HEK293 (cell line): ENCODE measurements around the gene USP44.
A peak's percentile ranks its signal among the peaks of the same experiment; 100 is the strongest.

Source experiments
- CTCF ChIA-PET: fragments of 350-600 bp; formaldehyde crosslinking; extraction: SDS; loops from one replicate; lab custom pipeline; 2021; ENCODE audit warnings: antibody characterized with exemption; lab: Yijun Ruan, JAX
- POLR2A ChIA-PET: fragments of 300-600 bp; formaldehyde crosslinking; extraction: SDS; loops from one replicate; lab custom pipeline; 2020; ENCODE audit warnings: antibody characterized with exemption, inconsistent platforms; lab: Yijun Ruan, JAX
- H3K27ac ChIP-seq: fragments of 200-500 bp; sonication (Bioruptor generic); 2 replicates; pipeline ENCODE4 v1.5.1; 2014; ENCODE audit warnings: low read depth, low read length, control low read depth, inconsistent platforms; ENCODE audit errors: extremely low read depth
- H3K36me3 ChIP-seq, 2 experiments: fragments of 200-500 bp in 1 of 2; sonication (Bioruptor generic) in 1 of 2; 1 replicate in 1 of 2; 2 replicates in 1 of 2; pipeline ENCODE4 v1.5.1; 2014 to 2017; ENCODE audit warnings: inconsistent platforms in 2 of 2, low read length in 2 of 2; ENCODE audit not compliant: control insufficient read depth in 2 of 2, insufficient read depth in 1 of 2
- H3K4me1 ChIP-seq: fragments of 200-500 bp; sonication (Bioruptor generic); 2 replicates; pipeline ENCODE4 v1.5.1; 2014; ENCODE audit warnings: mild to moderate bottlenecking, low read length, inconsistent platforms; ENCODE audit not compliant: control insufficient read depth, insufficient read depth
- H3K4me3 ChIP-seq: 2 replicates; pipeline ENCODE4 v1.5.1; 2011; ENCODE audit warnings: low read depth, mild to moderate bottlenecking, control low read depth, low read length, moderate library complexity
- H3K9me3 ChIP-seq: fragments of 200-500 bp; sonication (Bioruptor generic); 2 replicates; pipeline ENCODE4 v1.5.1; 2014; ENCODE audit warnings: low read depth, low read length, inconsistent platforms; ENCODE audit not compliant: control insufficient read depth, insufficient read depth
- FEZF1 ChIP-seq: fragments of 450-650 bp; formaldehyde crosslinking; IDR thresholded peaks from 2 replicates; pipeline ENCODE4 v1.5.1; 2016; ENCODE audit warnings: missing biosample characterization, missing genetic modification characterization
- KLF8 ChIP-seq: fragments of 450-650 bp; formaldehyde crosslinking; IDR thresholded peaks from 2 replicates; pipeline ENCODE4 v1.5.1; 2016; ENCODE audit warnings: missing biosample characterization, missing genetic modification characterization
- PRDM1 ChIP-seq: fragments of 450-650 bp; formaldehyde crosslinking; IDR thresholded peaks from 2 replicates; pipeline ENCODE4; 2016; ENCODE audit warnings: missing biosample characterization, missing genetic modification characterization
- SP3 ChIP-seq: fragments of 450-650 bp; formaldehyde crosslinking; IDR thresholded peaks from 2 replicates; pipeline ENCODE4 v1.5.1; 2016; ENCODE audit warnings: missing biosample characterization, missing genetic modification characterization
- SP7 ChIP-seq: fragments of 450-650 bp; formaldehyde crosslinking; IDR thresholded peaks from 2 replicates; pipeline ENCODE4 v1.5.1; 2016; ENCODE audit warnings: missing biosample characterization, missing genetic modification characterization
- ZNF121 ChIP-seq: fragments of 450-650 bp; formaldehyde crosslinking; IDR thresholded peaks from 2 replicates; pipeline ENCODE4 v1.5.1; 2016; ENCODE audit warnings: missing biosample characterization, missing genetic modification characterization
- ZNF138 ChIP-seq: fragments of 450-650 bp; formaldehyde crosslinking; IDR thresholded peaks from 2 replicates; pipeline ENCODE4 v1.5.1; 2016; ENCODE audit warnings: missing biosample characterization, missing genetic modification characterization, borderline replicate concordance
- ZNF335 ChIP-seq: fragments of 450-650 bp; formaldehyde crosslinking; conservative IDR thresholded peaks from 2 replicates; pipeline ENCODE4 v1.5.1; 2016; ENCODE audit warnings: missing biosample characterization, missing genetic modification characterization
- ZNF426 ChIP-seq: fragments of 450-650 bp; formaldehyde crosslinking; IDR thresholded peaks from 2 replicates; pipeline ENCODE4 v1.5.1; 2017; ENCODE audit warnings: missing biosample characterization, missing genetic modification characterization, mild to moderate bottlenecking, inconsistent platforms, moderate library complexity
- ZNF560 ChIP-seq: fragments of 450-650 bp; formaldehyde crosslinking; IDR thresholded peaks from 2 replicates; pipeline ENCODE4 v1.5.1; 2017; ENCODE audit warnings: missing biosample characterization, missing genetic modification characterization, borderline replicate concordance
- ZNF660 ChIP-seq: fragments of 450-650 bp; IDR thresholded peaks from 2 replicates; pipeline ENCODE4 v1.5.1; 2018; ENCODE audit warnings: missing biosample characterization, mild to moderate bottlenecking, missing genetic modification characterization
- TF ChIP-seq, protein P1 (sequence below): fragments of 450-650 bp; formaldehyde crosslinking; IDR thresholded peaks from 2 replicates; pipeline ENCODE4 v1.5.1; 2016; ENCODE audit warnings: missing biosample characterization, missing genetic modification characterization
- TF ChIP-seq, protein P2 (sequence below): fragments of 450-650 bp; formaldehyde crosslinking; IDR thresholded peaks from 2 replicates; pipeline ENCODE4 v1.5.1; 2017; ENCODE audit warnings: missing biosample characterization, missing genetic modification characterization
- TF ChIP-seq, protein P3 (sequence below): fragments of 450-650 bp; formaldehyde crosslinking; IDR thresholded peaks from 2 replicates; pipeline ENCODE4 v1.5.1; 2017; ENCODE audit warnings: missing biosample characterization, missing genetic modification characterization
- TF ChIP-seq, protein P4 (sequence below): fragments of 450-650 bp; formaldehyde crosslinking; IDR thresholded peaks from 2 replicates; pipeline ENCODE4 v1.5.1; 2016; ENCODE audit warnings: missing biosample characterization, missing genetic modification characterization
- TF ChIP-seq, protein P5 (sequence below): fragments of 450-650 bp; formaldehyde crosslinking; IDR thresholded peaks from 2 replicates; pipeline ENCODE4 v1.5.1; 2017; ENCODE audit warnings: missing biosample characterization, missing genetic modification characterization

Gene USP44

DNA sequence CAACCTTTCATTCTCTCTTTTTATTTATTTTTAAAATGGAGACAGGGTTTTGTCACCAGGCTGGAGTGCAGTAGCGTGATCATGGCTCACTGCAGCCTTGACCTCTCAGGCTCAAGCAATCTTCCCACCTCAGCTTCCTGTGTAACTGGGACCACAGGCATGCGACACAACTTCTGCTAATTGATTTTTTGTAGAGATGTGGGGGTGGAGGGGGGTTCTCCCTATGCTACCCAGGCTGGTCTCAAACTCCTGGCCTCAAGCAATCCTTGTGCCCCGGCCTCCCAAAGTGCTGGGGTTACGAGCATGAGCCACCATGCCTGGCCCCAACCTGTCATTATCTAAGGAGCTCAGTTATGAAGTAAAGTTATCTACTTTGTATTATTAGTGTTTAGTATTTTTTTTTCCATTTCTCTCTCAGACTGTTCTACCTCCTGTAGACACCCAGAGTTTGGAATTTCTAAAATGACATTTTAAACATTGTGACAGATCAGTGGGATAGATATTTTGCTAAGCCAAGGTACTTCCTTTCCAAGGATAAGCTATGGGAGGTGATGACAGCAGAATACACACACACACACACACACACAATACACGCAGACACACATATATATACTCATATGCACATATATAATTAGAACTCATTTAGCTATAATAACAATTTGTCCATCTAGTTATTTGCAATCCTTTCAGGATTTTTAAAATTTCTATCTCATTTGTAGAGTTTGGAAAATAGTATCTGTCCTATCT lies 2.1 kb upstream of the USP44 start:
- POLR2A ChIA-PET, result no interaction called here
- Histone ChIP-seq H3K4me1 (peaks cover 27% of the 10 kb centered on the region), H3K9me3 (no peaks in the 10 kb centered on the region), H3K4me3 (no peak overlapping the region), H3K36me3 (no peaks in the 10 kb centered on the region), H3K27ac (no peak overlapping the region)
- TF ChIP-seq, protein P1, sequence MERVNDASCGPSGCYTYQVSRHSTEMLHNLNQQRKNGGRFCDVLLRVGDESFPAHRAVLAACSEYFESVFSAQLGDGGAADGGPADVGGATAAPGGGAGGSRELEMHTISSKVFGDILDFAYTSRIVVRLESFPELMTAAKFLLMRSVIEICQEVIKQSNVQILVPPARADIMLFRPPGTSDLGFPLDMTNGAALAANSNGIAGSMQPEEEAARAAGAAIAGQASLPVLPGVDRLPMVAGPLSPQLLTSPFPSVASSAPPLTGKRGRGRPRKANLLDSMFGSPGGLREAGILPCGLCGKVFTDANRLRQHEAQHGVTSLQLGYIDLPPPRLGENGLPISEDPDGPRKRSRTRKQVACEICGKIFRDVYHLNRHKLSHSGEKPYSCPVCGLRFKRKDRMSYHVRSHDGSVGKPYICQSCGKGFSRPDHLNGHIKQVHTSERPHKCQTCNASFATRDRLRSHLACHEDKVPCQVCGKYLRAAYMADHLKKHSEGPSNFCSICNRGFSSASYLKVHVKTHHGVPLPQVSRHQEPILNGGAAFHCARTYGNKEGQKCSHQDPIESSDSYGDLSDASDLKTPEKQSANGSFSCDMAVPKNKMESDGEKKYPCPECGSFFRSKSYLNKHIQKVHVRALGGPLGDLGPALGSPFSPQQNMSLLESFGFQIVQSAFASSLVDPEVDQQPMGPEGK (tag by site-specific recombination), result peak; percentile 20; the same call in 1 of the 2 replicates
- TF ChIP-seq, protein P2, sequence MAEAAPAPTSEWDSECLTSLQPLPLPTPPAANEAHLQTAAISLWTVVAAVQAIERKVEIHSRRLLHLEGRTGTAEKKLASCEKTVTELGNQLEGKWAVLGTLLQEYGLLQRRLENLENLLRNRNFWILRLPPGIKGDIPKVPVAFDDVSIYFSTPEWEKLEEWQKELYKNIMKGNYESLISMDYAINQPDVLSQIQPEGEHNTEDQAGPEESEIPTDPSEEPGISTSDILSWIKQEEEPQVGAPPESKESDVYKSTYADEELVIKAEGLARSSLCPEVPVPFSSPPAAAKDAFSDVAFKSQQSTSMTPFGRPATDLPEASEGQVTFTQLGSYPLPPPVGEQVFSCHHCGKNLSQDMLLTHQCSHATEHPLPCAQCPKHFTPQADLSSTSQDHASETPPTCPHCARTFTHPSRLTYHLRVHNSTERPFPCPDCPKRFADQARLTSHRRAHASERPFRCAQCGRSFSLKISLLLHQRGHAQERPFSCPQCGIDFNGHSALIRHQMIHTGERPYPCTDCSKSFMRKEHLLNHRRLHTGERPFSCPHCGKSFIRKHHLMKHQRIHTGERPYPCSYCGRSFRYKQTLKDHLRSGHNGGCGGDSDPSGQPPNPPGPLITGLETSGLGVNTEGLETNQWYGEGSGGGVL, result peak; percentile 72
- TF ChIP-seq SP7 (tag by site-specific recombination) (peak; percentile 71), ZNF560 (tag by site-specific recombination) (no peak), SP3 (tag by site-specific recombination) (no peak)
- TF ChIP-seq, protein P3, sequence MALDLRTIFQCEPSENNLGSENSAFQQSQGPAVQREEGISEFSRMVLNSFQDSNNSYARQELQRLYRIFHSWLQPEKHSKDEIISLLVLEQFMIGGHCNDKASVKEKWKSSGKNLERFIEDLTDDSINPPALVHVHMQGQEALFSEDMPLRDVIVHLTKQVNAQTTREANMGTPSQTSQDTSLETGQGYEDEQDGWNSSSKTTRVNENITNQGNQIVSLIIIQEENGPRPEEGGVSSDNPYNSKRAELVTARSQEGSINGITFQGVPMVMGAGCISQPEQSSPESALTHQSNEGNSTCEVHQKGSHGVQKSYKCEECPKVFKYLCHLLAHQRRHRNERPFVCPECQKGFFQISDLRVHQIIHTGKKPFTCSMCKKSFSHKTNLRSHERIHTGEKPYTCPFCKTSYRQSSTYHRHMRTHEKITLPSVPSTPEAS (tag by site-specific recombination), result peak; percentile 35; the same call in 1 of the 2 replicates
- CTCF ChIA-PET, result interaction anchor here (0.7 to 1.8 kb wide), 3 partner anchors 14 to 21 kb away, joined by 3 to 7 read pairs (median 4); no protein-coding TSS in a partner anchor

DNA sequence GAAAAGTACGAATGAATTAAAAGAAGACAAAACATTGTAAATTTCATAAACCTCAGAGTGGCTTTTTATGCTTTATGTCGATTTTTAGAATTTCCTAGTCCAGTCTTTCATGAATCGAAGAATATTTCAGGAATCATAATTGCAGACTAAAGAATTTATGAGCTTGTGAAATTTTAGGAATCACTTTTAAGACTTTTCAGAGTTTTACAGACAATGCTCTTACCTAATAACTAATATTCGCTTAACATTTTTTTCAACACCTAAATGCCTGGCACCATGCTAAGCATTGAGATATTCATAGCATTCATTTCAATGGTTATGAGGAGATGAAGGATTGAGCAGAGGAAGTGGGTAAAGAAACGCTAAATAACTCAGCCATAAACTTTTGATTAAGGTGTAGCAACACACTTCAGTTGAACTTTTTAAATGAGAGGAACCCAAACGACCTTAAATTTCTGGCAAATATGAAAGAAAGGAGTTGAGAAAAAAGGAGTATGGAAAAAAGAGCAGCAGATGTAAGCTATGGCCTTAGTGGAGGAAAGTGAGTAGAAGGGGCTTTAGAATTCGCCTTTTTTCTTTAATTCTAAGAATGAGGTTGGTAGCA lies 739 bp upstream of the USP44 start:
- CTCF ChIA-PET, result interaction anchor here (0.6 kb wide), 1 partner anchor 30 kb away, joined by 5 read pairs; no protein-coding TSS in a partner anchor
- TF ChIP-seq KLF8 (tag by site-specific recombination) (no peak), ZNF121 (tag by site-specific recombination) (no peak), FEZF1 (0 out of 2 replicates have a peak, but pooled peaks have one; percentile 20), ZNF426 (tag by site-specific recombination) (no peak), ZNF138 (tag by site-specific recombination) (no peak), ZNF560 (tag by site-specific recombination) (no peak), PRDM1 (tag by site-specific recombination) (0 out of 2 replicates have a peak, but pooled peaks have one; percentile 14), ZNF660 (tag by site-specific recombination) (no peak), ZNF335 (tag by site-specific recombination) (no peak)
- TF ChIP-seq, protein P4, sequence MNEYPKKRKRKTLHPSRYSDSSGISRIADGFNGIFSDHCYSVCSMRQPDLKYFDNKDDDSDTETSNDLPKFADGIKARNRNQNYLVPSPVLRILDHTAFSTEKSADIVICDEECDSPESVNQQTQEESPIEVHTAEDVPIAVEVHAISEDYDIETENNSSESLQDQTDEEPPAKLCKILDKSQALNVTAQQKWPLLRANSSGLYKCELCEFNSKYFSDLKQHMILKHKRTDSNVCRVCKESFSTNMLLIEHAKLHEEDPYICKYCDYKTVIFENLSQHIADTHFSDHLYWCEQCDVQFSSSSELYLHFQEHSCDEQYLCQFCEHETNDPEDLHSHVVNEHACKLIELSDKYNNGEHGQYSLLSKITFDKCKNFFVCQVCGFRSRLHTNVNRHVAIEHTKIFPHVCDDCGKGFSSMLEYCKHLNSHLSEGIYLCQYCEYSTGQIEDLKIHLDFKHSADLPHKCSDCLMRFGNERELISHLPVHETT (tag by site-specific recombination), result no peak
- TF ChIP-seq, protein P5, sequence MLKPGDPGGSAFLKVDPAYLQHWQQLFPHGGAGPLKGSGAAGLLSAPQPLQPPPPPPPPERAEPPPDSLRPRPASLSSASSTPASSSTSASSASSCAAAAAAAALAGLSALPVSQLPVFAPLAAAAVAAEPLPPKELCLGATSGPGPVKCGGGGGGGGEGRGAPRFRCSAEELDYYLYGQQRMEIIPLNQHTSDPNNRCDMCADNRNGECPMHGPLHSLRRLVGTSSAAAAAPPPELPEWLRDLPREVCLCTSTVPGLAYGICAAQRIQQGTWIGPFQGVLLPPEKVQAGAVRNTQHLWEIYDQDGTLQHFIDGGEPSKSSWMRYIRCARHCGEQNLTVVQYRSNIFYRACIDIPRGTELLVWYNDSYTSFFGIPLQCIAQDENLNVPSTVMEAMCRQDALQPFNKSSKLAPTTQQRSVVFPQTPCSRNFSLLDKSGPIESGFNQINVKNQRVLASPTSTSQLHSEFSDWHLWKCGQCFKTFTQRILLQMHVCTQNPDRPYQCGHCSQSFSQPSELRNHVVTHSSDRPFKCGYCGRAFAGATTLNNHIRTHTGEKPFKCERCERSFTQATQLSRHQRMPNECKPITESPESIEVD (tag by site-specific recombination), result peak; percentile 96
- TF ChIP-seq, all 188 proteins: peak for 3
- Histone ChIP-seq H3K36me3 (no peaks in the 10 kb centered on the region), H3K9me3 (no peaks in the 10 kb centered on the region), H3K4me3 (no peak overlapping the region), H3K27ac (no peak overlapping the region; the same call in 1 of the 2 replicates), H3K4me1 (peaks cover 31% of the 10 kb centered on the region)
- POLR2A ChIA-PET, result no interaction called here
